Omental fat pad (tissue), 4 donors: ENCODE data around the gene MNAT1. TPM values are rescaled to one million over a fixed set of nuclear protein-coding genes. Genes with fewer than 3 reads are reported as not detected.

Source experiments
- ATAC-seq: fragments of 150-250 bp; one replicate; pipeline ENCODE4 v1.9.1; 2016; ENCODE audit warnings: mild to moderate bottlenecking, moderate library complexity; ENCODE audit not compliant: low FRiP score
- DNase-seq: peaks from one replicate; pipeline ENCODE4 v3.0.0-alpha.2; 2019; ENCODE audit warnings: low spot score
- total RNA-seq, 4 donors: library from RNA; depleted of rRNA; stranded (reverse); fragments of >200 nt; gene quantifications; one replicate each; pipeline ENCODE4 v1.1.0, GENCODE V29; 2016
- TF ChIP-seq, protein P1 (sequence below), 3 donors: fragments of 450-650 bp; IDR thresholded peaks; one replicate each; pipeline ENCODE4 v1.5.1; 2016 to 2017; ENCODE audit warnings: antibody characterized with exemption in 3 of 3, mild to moderate bottlenecking in 3 of 3, moderate library complexity in 2 of 3

The MNAT1 gene
- total RNA-seq, 4 donors from 2014 or later: 20.4 to 35.4 (median 31.3) TPM

DNA sequence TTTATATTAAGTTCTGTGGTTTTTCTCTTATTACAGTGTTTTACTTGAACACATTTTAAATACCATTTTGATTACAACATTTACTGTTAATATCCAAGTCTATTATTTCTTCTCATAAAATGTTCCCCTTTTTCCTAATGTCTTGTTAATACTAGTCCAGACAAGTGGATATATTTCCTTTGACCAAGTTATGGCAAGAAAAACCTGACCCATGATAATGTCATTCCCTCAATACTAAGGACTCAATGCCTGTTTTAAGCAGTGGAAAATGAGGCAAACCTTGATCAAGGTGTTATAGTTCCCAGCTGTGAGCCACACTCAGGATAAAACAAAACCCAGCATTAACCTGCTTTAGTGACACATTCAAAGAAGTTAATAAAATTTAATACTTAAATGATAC, 234.1 kb downstream of the MNAT1 start:
- TF ChIP-seq, protein P1, sequence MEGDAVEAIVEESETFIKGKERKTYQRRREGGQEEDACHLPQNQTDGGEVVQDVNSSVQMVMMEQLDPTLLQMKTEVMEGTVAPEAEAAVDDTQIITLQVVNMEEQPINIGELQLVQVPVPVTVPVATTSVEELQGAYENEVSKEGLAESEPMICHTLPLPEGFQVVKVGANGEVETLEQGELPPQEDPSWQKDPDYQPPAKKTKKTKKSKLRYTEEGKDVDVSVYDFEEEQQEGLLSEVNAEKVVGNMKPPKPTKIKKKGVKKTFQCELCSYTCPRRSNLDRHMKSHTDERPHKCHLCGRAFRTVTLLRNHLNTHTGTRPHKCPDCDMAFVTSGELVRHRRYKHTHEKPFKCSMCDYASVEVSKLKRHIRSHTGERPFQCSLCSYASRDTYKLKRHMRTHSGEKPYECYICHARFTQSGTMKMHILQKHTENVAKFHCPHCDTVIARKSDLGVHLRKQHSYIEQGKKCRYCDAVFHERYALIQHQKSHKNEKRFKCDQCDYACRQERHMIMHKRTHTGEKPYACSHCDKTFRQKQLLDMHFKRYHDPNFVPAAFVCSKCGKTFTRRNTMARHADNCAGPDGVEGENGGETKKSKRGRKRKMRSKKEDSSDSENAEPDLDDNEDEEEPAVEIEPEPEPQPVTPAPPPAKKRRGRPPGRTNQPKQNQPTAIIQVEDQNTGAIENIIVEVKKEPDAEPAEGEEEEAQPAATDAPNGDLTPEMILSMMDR (IDR thresholded peaks at IDR 0.05): no peak
- DNase-seq (no peak), ATAC-seq (no peak)

DNA sequence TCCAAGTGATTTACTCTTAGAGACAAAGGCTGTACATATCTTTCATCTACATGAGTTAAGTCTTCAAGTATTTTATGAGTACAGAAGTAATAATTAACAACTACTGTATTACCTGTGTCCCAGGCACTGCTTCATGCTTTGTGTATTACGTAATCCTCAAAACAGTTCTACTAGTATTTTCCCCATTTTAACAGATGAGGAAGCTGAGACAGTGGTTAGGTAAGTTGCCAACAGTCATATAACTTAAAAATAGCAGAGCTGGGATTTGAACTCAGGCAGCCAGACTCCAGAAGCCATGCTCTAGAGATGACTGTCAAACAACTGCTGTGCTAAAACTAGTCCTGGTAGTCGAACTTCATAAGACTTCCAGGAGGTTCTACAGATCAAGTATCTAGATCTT, 235.6 kb downstream of the MNAT1 start:
- no peak for ATAC-seq
- TF ChIP-seq, protein P1 (IDR thresholded peaks at IDR 0.05): no peak
- no peak for DNase-seq

DNA sequence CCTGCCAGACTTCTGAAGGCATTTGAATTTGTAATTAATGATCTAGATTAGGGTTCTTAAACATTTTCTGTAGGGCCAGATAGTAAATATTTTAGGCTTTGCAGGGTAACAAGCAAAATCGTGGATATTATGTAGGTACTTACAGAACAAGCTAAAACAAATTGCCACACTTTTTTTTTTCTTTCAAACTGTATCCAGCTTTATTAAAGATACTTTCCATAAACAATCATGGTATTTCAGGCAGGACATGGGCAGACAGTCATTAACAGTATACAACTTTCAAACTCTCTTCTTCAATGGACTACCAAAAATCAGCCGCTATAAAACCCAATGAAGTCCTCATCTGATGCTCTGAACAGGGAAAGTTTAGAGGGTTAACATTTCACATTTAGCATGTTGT, 236.7 kb downstream of the MNAT1 start:
- ATAC-seq (no peak), DNase-seq (no peak)
- TF ChIP-seq, protein P1 (IDR thresholded peaks at IDR 0.05): no peak

DNA sequence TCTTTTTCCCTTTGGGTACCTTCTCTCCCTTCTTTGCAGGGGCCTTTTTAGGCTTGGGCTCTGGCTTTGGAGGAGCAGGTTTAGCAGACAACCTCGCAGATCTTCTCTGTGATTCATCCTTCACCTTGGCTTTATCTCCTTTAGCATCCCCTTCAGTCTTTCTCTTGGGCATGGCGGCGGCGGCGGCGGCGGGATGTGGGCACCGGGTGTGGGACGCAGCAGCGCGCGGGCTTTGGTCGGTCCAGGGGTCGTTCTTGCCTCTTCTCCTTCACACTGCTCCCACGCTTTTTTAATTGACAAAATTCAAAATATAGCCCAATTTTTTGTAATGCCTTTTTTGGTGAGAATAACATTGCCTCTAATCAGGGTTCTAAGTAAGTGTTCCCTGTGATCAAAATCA, 237.7 kb downstream of the MNAT1 start:
- DNase-seq: no peak
- ATAC-seq: no peak

DNA sequence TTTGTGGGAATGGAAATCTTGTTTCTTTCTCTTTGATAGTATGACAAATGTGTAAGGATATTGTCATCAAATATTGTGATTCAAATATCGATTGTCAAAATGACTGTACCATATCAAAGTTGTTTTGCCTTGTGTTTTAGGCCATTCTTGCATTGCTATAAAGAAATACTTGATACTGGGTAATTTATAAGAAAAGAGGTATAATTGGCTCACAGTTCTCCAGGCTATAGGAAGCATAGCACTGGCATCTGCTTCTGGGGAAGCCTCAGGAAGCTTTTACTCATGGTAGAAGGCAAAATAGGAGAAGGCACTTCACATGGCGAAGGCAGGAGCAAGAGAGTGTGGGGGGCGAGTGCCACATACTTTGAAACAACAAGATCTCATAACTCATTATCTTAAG, 238.5 kb downstream of the MNAT1 start:
- TF ChIP-seq, protein P1 (IDR thresholded peaks at IDR 0.05): no peak
- no peak for DNase-seq

More for the DNA sequence above, 237.7 kb downstream of the MNAT1 start:
- TF ChIP-seq, protein P1 (IDR thresholded peaks at IDR 0.05): no peak

DNA sequence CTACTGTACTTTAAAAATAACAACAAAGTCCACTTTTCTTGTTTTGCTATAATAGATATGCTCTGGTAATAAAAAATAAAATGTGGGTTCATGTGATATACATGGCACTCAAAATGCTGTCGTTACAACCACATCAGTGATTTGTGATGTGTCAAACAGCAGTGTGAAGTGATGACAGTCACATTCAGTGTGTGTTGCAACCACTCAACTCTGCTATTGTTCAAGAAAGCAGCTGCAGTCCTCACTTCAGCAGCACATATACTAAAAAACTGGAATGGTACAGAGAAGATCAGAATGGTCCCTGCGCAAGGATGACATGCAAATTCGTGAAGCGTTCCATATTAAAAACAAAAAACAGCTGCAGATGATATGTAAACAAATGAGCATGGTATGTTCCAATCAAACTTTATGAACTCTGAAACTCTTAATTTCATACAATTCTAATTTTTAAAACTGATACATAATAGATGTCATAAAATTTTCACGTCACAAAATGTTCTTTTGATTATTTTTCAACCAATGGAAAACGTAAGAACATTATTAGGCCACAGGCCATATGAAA, 239.6 kb downstream of the MNAT1 start:
- TF ChIP-seq, protein P1 (IDR thresholded peaks at IDR 0.05): no peak
- ATAC-seq (no peak), DNase-seq (no peak)

More for the DNA sequence above, 238.5 kb downstream of the MNAT1 start:
- no peak for ATAC-seq

DNA sequence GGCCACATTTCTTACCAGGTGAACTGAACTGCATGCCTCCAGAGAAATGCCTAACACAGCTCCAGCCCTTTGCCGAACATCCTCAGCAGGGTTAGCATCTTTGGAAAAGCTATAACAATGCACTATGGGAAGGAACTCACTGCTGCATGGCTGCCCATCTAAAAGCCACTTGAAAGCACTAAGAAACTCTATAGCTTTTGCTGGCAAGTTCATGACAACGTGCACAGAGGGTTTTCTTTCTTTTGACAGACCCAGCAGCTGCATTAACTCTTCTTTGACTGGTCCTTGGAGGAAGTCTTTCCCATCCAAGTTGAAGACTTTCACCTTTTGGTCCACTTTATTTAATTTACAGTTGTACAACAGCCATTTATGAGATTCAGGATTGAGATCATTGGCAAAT, 241.0 kb downstream of the MNAT1 start:
- ATAC-seq: no peak
- no peak for DNase-seq
- TF ChIP-seq, protein P1 (IDR thresholded peaks at IDR 0.05): no peak
